HepG2 (cell line): ENCODE data around the gene CPT1A. TPM values are rescaled to one million over a fixed set of nuclear protein-coding genes. Genes with fewer than 3 reads are reported as not detected.
A peak's percentile ranks its signal among the peaks of the same experiment; 100 is the strongest.

Experiments used
- HNRNPK ChIP-seq: fragments of 200-400 bp; formaldehyde crosslinking; IDR thresholded peaks from 2 replicates; pipeline ENCODE4 v1.6.1; 2018; ENCODE audit warnings: low read length, low read depth, moderate library complexity, mild to moderate bottlenecking; ENCODE audit not compliant: poor library complexity, severe bottlenecking
- IRF2 ChIP-seq: IDR thresholded peaks from 2 replicates; pipeline ENCODE4 v1.6.1; 2018; ENCODE audit warnings: missing genetic modification reagents, missing compliant biosample characterization
- KDM5B ChIP-seq: sonication (generic); formaldehyde crosslinking; IDR thresholded peaks from 2 replicates; pipeline ENCODE4 v1.4.0; 2020; ENCODE audit warnings: missing genetic modification reagents, mild to moderate bottlenecking, borderline replicate concordance
- KLF15 ChIP-seq: sonication (generic); formaldehyde crosslinking; IDR thresholded peaks from 2 replicates; pipeline ENCODE4 v1.8.1; 2023; ENCODE audit warnings: borderline replicate concordance, mild to moderate bottlenecking, inconsistent platforms, missing genetic modification reagents, mixed read lengths
- NR2F1 ChIP-seq, 2 experiments: fragments of 450-650 bp in 1 of 2; formaldehyde crosslinking in 1 of 2; IDR thresholded peaks; 2 replicates each; pipeline versions ENCODE4 v1.5.0 to v1.6.1; 2016 to 2020; ENCODE audit warnings: mild to moderate bottlenecking in 1 of 2, missing compliant biosample characterization in 1 of 2, missing genetic modification reagents in 1 of 2, moderate library complexity in 1 of 2
- SOX5 ChIP-seq: IDR thresholded peaks from 2 replicates; pipeline ENCODE4 v1.6.1; 2016; ENCODE audit warnings: borderline replicate concordance
- ZNF563 ChIP-seq: sonication (generic); formaldehyde crosslinking; IDR thresholded peaks from 2 replicates; pipeline ENCODE4 v1.8.0; 2022; ENCODE audit warnings: mild to moderate bottlenecking, moderate library complexity, missing genetic modification reagents
- ZNF710 ChIP-seq: sonication (generic); formaldehyde crosslinking; IDR thresholded peaks from 2 replicates; pipeline ENCODE4 v1.5.0; 2020; ENCODE audit warnings: mild to moderate bottlenecking, missing genetic modification reagents, borderline replicate concordance
- ZNF746 ChIP-seq: sonication (generic); formaldehyde crosslinking; IDR thresholded peaks from 2 replicates; pipeline ENCODE4 v1.8.0; 2022; ENCODE audit warnings: mild to moderate bottlenecking, missing genetic modification reagents
- polyA plus RNA-seq, 8 experiments: library from polyadenylated mRNA; depleted of rRNA in 3 of 8; stranded (reverse) in 7 of 8; unstranded in 1 of 8; fragments of >200 nt; fragmentation: Illumina TruSeq in 4 of 8; extraction: Trizol in 4 of 8; gene quantifications; 2 replicates each; pipeline versions ENCODE4 v1.2.1 to v1.2.3, GENCODE V29; 2011 to 2016; ENCODE audit warnings: low read depth in 4 of 8, missing spikeins in 1 of 8, mixed read lengths in 1 of 8; ENCODE audit not compliant: insufficient read depth in 1 of 8
- total RNA-seq, 5 experiments: library from RNA; depleted of rRNA; stranded (reverse); fragments of >200 nt; fragmentation: Illumina TruSeq; extraction: Trizol; gene quantifications; 2 replicates each; pipeline ENCODE4 v1.2.3, GENCODE V29; 2016; ENCODE audit warnings: low read depth in 1 of 5
- TF ChIP-seq, protein P1 (sequence below): sonication (generic); formaldehyde crosslinking; conservative IDR thresholded peaks from 2 replicates; pipeline ENCODE4 v1.8.0; 2022; ENCODE audit warnings: low read depth, missing genetic modification reagents
- TF ChIP-seq, protein P2 (sequence below): sonication (generic); formaldehyde crosslinking; IDR thresholded peaks from 2 replicates; pipeline ENCODE4 v1.4.0; 2020; ENCODE audit warnings: missing genetic modification reagents
- TF ChIP-seq, protein P3 (sequence below): sonication (generic); formaldehyde crosslinking; IDR thresholded peaks from 2 replicates; pipeline ENCODE4 v1.5.1; 2020; ENCODE audit warnings: mild to moderate bottlenecking, missing genetic modification reagents
- TF ChIP-seq, protein P4 (sequence below): IDR thresholded peaks from 2 replicates; pipeline ENCODE4 v1.6.1; 2012; ENCODE audit warnings: low read depth, low read length, improper control_type of control experiment
- TF ChIP-seq, protein P5 (sequence below): sonication (generic); formaldehyde crosslinking; IDR thresholded peaks from 2 replicates; pipeline ENCODE4 v1.4.0; 2020; ENCODE audit warnings: missing genetic modification reagents

The CPT1A gene
- total and polyA plus RNA-seq, 2 of the 13 experiments (the other 11 are each of a cell fraction or from before 2014, with no cell fraction given): 7.0 to 7.1 TPM

DNA sequence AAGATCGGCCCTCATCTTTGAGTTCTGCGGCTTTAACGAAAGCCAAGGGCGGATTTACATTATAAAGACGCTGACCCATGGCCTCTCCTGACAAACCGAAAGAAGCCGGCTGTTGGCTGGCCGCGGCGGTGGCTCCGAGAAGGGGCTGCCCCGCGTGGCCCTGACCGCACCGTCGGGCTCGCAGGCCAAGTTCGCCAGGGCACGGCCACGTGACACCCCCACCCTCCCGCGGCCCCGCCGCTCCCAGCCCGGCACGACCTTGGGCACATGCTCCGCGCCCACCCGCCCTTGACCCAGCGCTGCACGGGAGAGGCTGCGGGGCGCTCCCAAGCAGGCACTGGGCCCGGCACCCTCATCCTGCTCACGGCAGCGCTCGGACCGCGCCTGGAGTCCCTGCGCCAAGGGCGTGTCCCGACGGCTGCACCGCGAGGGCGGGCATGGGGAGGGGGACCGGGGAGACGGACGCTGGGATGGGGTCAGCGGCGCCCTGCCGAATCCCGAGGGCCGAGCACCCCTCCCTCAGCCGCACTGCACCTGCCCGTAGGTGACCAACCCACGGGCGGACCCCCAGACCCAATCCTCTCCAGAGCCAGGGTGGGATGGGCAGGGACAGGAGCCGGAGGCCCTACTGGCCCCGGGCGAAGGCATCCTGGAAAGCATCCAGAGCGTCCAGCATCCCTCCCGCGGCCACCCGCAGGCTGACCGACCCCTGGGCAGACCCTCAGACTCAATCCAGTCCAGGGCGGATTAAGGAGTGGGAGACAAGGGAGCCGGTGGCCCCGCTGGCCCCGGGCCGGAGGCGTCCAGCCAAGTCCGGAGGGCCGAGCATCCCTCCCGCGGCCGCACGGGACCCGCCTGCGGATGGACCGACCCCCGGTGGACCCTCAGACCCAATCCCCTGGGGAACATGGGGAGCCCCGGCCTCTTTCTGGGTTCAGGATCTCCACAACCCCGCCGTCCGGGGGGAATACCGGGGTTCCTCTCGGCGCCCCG lies 759 bp downstream of the CPT1A start (continued):
- TF ChIP-seq, protein P1, sequence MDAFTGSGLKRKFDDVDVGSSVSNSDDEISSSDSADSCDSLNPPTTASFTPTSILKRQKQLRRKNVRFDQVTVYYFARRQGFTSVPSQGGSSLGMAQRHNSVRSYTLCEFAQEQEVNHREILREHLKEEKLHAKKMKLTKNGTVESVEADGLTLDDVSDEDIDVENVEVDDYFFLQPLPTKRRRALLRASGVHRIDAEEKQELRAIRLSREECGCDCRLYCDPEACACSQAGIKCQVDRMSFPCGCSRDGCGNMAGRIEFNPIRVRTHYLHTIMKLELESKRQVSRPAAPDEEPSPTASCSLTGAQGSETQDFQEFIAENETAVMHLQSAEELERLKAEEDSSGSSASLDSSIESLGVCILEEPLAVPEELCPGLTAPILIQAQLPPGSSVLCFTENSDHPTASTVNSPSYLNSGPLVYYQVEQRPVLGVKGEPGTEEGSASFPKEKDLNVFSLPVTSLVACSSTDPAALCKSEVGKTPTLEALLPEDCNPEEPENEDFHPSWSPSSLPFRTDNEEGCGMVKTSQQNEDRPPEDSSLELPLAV (CRISPR knock-in tag): no peak
- no peak for TF ChIP-seq NR2F1 (CRISPR knock-in tag; IDR thresholded peaks at IDR 0.05)
- TF ChIP-seq, protein P2, sequence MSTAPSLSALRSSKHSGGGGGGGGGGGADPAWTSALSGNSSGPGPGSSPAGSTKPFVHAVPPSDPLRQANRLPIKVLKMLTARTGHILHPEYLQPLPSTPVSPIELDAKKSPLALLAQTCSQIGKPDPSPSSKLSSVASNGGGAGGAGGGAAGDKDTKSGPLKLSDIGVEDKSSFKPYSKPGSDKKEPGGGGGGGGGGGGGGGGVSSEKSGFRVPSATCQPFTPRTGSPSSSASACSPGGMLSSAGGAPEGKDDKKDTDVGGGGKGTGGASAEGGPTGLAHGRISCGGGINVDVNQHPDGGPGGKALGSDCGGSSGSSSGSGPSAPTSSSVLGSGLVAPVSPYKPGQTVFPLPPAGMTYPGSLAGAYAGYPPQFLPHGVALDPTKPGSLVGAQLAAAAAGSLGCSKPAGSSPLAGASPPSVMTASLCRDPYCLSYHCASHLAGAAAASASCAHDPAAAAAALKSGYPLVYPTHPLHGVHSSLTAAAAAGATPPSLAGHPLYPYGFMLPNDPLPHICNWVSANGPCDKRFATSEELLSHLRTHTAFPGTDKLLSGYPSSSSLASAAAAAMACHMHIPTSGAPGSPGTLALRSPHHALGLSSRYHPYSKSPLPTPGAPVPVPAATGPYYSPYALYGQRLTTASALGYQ (CRISPR knock-in tag): no peak
- TF ChIP-seq, protein P3, sequence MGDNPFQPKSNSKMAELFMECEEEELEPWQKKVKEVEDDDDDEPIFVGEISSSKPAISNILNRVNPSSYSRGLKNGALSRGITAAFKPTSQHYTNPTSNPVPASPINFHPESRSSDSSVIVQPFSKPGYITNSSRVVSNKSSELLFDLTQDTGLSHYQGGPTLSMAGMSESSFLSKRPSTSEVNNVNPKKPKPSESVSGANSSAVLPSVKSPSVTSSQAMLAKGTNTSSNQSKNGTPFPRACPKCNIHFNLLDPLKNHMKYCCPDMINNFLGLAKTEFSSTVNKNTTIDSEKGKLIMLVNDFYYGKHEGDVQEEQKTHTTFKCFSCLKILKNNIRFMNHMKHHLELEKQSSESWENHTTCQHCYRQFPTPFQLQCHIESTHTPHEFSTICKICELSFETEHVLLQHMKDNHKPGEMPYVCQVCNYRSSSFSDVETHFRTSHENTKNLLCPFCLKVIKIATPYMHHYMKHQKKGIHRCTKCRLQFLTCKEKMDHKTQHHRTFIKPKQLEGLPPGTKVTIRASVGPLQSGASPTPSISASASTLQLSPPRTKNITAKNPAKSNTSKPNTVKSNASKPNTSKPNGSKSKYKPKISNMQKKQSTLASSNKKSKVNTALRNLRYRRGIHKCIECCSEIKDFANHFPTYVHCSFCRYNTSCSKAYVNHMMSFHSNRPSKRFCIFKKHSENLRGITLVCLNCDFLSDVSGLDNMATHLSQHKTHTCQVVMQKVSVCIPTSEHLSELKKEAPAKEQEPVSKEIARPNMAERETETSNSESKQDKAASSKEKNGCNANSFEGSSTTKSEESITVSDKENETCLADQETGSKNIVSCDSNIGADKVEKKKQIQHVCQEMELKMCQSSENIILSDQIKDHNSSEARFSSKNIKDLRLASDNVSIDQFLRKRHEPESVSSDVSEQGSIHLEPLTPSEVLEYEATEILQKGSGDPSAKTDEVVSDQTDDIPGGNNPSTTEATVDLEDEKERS (CRISPR knock-in tag): no peak
- TF ChIP-seq HNRNPK: no peak
- TF ChIP-seq ZNF710: peak; percentile 21; the same call in 1 of the 2 replicates
- TF ChIP-seq KDM5B (CRISPR knock-in tag): peak; percentile 80; the same call in 1 of the 2 replicates
- 0 out of 2 replicates have a peak, but pooled peaks have one; percentile 45 for TF ChIP-seq ZNF563 (CRISPR knock-in tag)
- peak; percentile 37; the same call in 1 of the 2 replicates for TF ChIP-seq IRF2 (CRISPR knock-in tag)
- no peak for TF ChIP-seq KLF15 (CRISPR knock-in tag)
- TF ChIP-seq, protein P4, sequence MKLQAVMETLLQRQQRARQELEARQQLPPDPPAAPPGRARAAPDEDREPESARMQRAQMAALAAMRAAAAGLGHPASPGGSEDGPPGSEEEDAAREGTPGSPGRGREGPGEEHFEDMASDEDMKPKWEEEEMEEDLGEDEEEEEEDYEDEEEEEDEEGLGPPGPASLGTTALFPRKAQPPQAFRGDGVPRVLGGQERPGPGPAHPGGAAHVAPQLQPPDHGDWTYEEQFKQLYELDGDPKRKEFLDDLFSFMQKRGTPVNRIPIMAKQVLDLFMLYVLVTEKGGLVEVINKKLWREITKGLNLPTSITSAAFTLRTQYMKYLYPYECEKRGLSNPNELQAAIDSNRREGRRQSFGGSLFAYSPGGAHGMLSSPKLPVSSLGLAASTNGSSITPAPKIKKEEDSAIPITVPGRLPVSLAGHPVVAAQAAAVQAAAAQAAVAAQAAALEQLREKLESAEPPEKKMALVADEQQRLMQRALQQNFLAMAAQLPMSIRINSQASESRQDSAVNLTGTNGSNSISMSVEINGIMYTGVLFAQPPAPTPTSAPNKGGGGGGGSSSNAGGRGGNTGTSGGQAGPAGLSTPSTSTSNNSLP: no peak
- TF ChIP-seq ZNF746 (CRISPR knock-in tag): peak; percentile 22; the same call in 1 of the 2 replicates
- TF ChIP-seq SOX5: no peak; the same call in 1 of the 2 replicates
- TF ChIP-seq, protein P5, sequence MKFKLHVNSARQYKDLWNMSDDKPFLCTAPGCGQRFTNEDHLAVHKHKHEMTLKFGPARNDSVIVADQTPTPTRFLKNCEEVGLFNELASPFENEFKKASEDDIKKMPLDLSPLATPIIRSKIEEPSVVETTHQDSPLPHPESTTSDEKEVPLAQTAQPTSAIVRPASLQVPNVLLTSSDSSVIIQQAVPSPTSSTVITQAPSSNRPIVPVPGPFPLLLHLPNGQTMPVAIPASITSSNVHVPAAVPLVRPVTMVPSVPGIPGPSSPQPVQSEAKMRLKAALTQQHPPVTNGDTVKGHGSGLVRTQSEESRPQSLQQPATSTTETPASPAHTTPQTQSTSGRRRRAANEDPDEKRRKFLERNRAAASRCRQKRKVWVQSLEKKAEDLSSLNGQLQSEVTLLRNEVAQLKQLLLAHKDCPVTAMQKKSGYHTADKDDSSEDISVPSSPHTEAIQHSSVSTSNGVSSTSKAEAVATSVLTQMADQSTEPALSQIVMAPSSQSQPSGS (CRISPR knock-in tag): no peak
